Measurements from ENCODE around the gene TRIM71. TPM values are rescaled to one million over a fixed set of nuclear protein-coding genes. Genes with fewer than 3 reads are reported as not detected.

TRIM71 gene
- polyA plus RNA-seq, 4 donors: 1.1 to 8.6 (median 7.3) TPM

GRCh38 chr3:32885283-32885901 is 67.6 kb downstream of the TRIM71 start:
- DNase-seq (ENCODE audit: low read depth in 4 of 4, low spot score in 3 of 4): no peak

DNA sequence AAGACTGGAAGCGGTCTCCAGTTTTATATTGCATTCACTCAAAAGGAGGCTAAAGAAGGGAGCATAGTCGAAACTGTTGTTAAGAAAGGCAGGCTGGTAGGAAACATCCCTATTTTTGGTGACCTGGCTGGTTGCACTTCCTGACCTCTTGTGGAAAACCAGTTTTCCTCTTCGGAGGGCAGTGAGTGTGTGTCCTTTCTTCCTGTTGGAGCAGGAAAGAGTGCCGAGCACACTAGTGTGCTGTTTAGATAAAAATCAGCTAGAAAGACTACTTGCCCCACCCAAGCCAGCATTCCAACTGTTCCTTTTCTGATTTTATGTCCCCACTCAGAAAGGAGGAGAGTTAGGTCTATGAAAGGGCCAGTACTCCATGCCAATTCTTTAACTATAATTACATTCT is 68.5 kb downstream of the TRIM71 start:
- DNase-seq (ENCODE audit: low read depth in 4 of 4, low spot score in 3 of 4): no peak

GRCh38 chr3:32886911-32887310 is 69.1 kb downstream of the TRIM71 start:
- DNase-seq (ENCODE audit: low read depth in 4 of 4, low spot score in 3 of 4): no peak

DNA sequence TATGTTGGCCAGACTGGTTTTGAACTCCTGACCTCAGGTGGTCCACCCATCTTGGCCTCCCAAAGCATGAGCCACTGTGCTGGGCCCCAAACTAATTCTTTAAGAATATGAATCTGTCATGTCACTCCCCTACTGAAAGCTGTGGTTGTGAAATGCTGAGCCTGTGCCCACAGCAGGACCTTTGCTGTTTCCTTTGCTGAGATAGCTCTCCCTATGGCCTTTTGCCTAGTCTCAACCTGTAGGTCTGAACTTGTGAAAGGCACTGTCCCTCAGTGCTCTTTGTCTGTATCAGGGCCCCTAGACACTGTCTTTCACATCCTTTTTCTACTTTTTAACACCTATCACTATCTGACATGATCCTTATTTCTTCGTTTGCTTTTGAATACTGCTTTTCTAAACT is 70.9 kb downstream of the TRIM71 start:
- no peak for DNase-seq (ENCODE audit: low read depth in 4 of 4, low spot score in 3 of 4)

- DNase-seq (ENCODE audit: low read depth in 4 of 4, low spot score in 3 of 4): no peak
Observed at GRCh38 chr3:32890420-32891276, 72.9 kb downstream of the TRIM71 start.

DNA sequence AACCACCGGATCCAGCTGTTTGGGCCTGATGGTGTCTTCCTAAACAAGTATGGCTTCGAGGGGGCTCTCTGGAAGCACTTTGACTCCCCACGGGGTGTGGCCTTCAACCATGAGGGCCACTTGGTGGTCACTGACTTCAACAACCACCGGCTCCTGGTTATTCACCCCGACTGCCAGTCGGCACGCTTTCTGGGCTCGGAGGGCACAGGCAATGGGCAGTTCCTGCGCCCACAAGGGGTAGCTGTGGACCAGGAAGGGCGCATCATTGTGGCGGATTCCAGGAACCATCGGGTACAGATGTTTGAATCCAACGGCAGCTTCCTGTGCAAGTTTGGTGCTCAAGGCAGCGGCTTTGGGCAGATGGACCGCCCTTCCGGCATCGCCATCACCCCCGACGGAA is 73.6 kb downstream of the TRIM71 start:
- DNase-seq (ENCODE audit: low read depth in 4 of 4, low spot score in 3 of 4): no peak

GRCh38 chr3:32892625-32893598 is 75.1 kb downstream of the TRIM71 start:
- DNase-seq (ENCODE audit: low read depth in 4 of 4, low spot score in 3 of 4): no peak

DNA sequence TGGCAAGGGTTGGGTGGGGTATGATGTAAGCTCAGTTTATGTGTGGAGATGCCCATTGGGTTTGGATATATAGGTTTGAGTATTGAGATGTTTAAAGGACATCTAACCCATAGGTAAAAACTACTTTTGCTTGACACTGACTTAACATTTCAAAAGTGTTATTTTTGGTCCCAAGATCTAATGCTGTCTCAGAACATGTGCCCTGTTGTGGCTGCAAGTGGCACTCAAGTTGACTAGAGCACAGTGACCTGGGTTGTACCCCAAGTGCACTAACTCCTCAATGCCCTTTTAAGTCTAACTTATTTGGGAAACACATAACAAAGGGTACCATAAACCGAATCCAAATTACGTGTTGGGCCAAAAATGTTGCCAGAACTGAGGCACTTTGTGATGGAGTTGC is 77.2 kb downstream of the TRIM71 start:
- no peak for DNase-seq (ENCODE audit: low read depth in 4 of 4, low spot score in 3 of 4)

DNA sequence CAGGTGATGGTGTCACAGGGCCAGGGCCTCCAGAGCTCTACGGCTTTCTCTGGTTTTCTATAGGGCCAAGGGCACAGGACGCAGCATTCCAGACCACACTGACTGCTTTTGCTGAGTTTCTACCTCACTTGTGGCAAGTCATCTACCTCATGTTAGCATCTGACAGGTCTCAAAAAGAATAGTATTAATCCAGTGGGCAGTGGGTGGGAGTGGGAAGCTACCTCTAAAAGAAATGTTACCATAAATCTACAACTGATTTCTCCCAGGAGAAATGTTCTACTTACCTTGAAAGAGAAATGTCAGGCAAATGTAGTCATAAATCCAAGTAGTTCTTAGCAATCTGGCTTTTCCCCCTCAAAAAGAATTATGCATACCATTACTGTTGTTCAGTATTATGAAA is 77.9 kb downstream of the TRIM71 start:
- no peak for DNase-seq (ENCODE audit: low read depth in 4 of 4, low spot score in 3 of 4)

GRCh38 chr3:32896143-32896542 is 78.3 kb downstream of the TRIM71 start:
- no peak for DNase-seq (ENCODE audit: low read depth in 4 of 4, low spot score in 3 of 4)

GRCh38 chr3:32897001-32897601 is 79.3 kb downstream of the TRIM71 start:
- no peak for DNase-seq (ENCODE audit: low read depth in 4 of 4, low spot score in 3 of 4)

GRCh38 chr3:32897981-32898623 is 80.3 kb downstream of the TRIM71 start:
- DNase-seq (ENCODE audit: low read depth in 4 of 4, low spot score in 3 of 4): no peak

DNA sequence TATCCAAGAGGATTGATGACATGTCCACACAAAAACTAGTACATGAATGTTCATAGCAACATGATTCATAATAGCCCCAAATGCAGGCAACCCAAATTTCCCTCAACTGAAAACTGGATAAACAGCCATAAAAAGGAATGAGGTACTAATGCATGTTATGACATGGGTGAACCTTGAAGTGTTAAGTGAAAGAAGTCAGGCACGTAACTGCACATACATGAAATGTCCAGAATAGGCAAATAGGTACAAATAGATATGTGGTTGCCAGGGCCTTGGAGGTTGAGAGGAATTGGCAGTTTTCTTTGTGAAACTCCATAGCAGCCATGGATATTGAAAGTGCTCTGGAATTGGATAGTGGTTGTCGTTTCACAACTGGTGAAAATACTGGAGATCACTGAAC is 81.5 kb downstream of the TRIM71 start:
- DNase-seq (ENCODE audit: low read depth in 4 of 4, low spot score in 3 of 4): no peak

- DNase-seq (ENCODE audit: low read depth in 4 of 4, low spot score in 3 of 4): no peak
Observed at GRCh38 chr3:32901005-32901932, 83.5 kb downstream of the TRIM71 start.

DNA sequence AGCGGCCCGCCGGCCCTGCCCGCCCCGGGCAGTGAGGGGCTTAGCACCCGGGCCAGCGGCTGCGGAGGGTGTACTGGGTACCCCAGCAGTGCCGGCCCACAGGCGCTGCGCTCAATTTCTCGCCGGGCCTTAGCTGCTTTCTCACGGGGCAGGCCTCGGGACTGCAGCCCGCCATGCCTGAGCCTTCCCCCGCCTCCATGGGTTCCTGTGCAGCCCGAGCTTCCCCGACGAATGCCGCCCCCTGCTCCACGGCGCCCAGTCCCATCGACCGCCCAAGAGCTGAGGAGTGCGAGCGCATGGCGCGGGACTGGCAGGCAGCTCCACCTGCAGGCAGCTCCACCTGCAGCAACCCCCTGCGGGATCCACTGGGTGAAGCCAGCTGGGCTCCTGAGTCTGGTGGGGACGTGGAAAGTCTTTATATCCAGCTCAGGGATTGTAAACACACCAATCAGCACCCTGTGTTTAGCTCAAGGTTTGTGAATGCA is 85.1 kb downstream of the TRIM71 start:
- DNase-seq (ENCODE audit: low read depth in 4 of 4, low spot score in 3 of 4): peak in 1 of 4 donors; percentile 18

DNA sequence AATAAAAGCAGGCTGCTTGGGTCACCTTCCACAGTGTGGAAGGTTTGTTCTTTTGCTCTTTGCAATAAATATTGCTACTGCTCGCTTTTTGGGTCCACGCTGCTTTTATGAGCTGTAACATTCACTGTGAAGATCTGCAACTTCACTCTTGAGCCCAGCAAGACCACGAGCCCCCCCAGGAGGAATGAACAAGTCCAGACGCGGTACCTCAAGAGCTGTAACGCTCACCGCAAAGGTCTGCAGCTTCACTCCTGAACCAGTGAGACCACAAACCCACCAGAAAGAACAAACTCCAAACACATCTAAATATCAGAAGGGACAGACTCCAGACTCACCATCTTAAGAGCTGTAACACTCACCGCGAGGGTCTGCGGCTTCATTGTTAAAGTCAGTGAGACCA is 86.2 kb downstream of the TRIM71 start:
- no peak for DNase-seq (ENCODE audit: low read depth in 4 of 4, low spot score in 3 of 4)

- no peak for DNase-seq (ENCODE audit: low read depth in 4 of 4, low spot score in 3 of 4)
Observed at GRCh38 chr3:32909999-32910398, 92.2 kb downstream of the TRIM71 start.

DNA sequence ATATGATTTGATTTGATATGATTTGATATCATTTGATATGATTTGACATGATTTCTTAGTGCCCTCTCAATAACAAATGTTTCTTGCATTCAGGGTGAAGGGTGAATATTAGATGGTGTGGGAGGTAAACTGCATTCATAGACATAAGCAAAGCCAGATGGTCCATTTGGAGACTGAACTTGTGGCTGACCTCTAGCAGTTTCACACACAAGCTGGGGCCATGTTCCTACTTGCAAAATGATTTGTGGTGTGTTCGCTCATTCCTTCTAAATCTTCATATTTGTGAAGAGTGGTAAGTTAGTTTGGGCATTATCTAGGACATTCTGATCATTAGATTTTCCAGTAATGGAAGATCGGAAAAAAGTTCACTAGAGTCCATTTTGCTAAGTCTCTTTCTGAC is 93.2 kb downstream of the TRIM71 start:
- DNase-seq (ENCODE audit: low read depth in 4 of 4, low spot score in 3 of 4): no peak

GRCh38 chr3:32912046-32912445 is 94.2 kb downstream of the TRIM71 start:
- DNase-seq (ENCODE audit: low read depth in 4 of 4, low spot score in 3 of 4): no peak

Measured in left renal pelvis (tissue), 4 donors.